ENCODE measurements around the gene MPV17L2. TPM values are rescaled to one million over a fixed set of nuclear protein-coding genes. Genes with fewer than 3 reads are reported as not detected.
"Not testable (repeated sequence)": the region's sequence is repeated elsewhere in the genome, so short reads cannot be mapped to it uniquely, and the experiment has no call there.

Gene MPV17L2
- total and polyA plus RNA-seq, 5 experiments from 2014 or later: 5.1 to 12.2 (median 7.0) TPM

DNA sequence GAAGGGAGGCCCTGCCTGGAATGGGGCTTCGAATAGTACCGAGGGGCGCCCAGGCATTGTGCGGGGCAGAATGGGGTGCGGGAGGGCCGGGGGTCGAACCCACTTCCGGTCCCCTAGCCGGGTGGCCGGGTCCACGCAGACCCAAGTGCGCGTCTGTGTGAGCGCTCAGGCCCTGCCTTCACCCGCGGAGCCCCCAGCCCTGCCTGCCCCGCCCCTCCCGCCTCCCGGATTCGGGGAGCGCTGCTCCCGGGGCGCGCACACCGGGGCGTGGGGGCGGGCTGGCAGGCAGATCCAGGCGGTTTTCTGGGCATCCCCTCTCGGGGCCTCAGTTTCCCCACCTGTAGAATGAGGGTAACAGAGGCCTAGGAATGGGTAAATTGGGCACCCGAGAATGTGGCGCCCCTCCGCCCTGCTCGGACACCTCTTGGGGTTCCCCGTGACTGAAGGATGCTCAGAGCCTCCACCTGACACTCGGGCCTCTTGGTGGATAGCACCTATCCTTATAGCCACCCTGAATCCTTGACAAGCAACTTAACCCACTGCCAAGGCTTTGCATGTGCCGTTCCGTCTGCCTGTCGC, 39.4 kb upstream of the MPV17L2 start:
- H3K36me3 Mint-ChIP-seq: peaks cover 0 to 8% (median 0%) of the 10 kb centered on the region in 3 donors
- H3K27ac Mint-ChIP-seq: peak overlapping the region; percentile 75 to 96 (median 89)
- ATAC-seq (no peak), DNase-seq (peak in 3 of 10 donors; percentile 17 to 48 (median 41))
- H3K9me3 Mint-ChIP-seq: no peaks in the 10 kb centered on the region
- H3K27me3 Mint-ChIP-seq: no peaks in the 10 kb centered on the region
- POLR2A ChIA-PET: no interaction called here
- H3K4me3 Mint-ChIP-seq: peak overlapping the region; percentile 83 to 97 (median 92)
- H3K4me1 Mint-ChIP-seq: peaks cover 15 to 31% (median 26%) of the 10 kb centered on the region in 4 donors

DNA sequence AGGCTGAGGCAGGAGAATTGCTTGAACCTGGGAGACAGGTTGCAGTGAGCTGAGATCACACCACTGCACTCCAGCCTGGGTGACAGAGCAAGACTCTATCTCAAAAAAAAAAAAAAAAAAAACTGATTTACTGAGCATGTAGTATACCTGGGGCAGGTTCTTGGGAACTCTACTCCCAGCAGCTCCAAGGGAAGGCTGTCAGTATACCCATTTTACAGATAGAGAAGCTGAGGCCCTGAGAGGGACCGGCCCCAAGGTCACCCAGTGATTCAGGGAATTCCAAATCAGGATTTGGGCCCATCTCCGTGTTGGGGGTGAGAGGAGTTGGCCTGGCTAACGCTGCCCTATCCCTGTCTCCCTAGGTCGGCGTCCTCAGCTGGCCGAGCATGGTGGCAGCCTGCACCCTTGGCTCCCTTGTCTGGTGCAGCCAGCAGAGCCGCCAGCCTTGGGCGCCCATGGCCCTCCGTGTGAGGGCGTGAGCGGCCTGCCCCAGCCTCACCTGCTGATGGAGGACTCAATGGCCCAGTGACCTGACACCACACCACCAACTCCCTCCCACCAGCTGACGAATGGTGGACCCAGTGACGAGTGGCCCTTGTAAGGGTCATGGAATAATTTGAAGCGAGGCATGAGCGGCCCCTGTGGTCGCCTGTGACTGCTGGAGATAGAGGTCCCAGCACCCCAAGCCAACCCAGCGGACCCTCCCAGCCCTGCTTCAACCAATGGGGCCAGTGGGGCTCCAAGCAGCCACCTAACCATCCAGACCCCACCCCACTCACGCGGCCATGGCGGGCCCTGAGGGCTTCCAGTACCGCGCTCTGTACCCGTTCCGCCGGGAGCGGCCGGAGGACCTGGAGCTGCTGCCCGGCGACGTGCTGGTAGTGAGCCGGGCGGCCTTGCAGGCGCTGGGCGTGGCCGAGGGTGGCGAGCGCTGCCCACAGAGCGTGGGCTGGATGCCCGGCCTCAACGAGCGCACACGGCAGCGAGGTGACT, 37.6 kb upstream of the MPV17L2 start:
- H3K27ac Mint-ChIP-seq: no peak overlapping the region

DNA sequence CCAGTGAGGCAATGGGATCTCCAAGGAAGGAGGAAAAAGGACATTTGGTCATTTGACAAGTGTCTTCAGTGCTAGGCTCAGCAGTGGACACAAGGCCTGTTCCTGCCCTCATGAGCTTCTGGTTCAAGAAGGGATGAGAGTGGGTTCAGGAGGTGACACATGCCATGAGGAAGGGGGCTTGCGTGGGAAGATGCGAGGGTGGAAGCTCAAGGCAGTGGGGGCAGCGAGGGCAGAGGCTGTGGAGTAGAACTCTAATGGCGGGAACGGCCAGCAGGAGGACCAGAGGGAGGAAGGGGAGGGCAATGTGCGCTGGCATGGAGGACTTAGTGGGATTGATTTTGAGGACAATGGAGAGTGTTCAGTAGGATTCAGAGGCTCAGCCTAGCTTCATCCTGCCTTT, 36.8 kb upstream of the MPV17L2 start:
- DNase-seq: no peak
- Mint-ChIP-seq H3K27me3 (no peaks in the 10 kb centered on the region), H3K27ac (peak overlapping the region in 5 of 10 donors; percentile 26 to 79 (median 44)), H3K36me3 (peaks cover 0 to 3% (median 0%) of the 10 kb centered on the region in 3 donors), H3K9me3 (no peaks in the 10 kb centered on the region), H3K4me3 (peak overlapping the region in 1 of 10 donors; percentile 62), H3K4me1 (peaks cover 17 to 35% (median 30%) of the 10 kb centered on the region in 4 donors)
- no peak for ATAC-seq
- POLR2A ChIA-PET: no interaction called here

More for the DNA sequence above, 37.6 kb upstream of the MPV17L2 start:
- H3K9me3 Mint-ChIP-seq: no peaks in the 10 kb centered on the region
- H3K27me3 Mint-ChIP-seq: no peaks in the 10 kb centered on the region
- ATAC-seq (no peak), DNase-seq (no peak)
- POLR2A ChIA-PET: interaction anchor here (0.6 to 1.0 kb wide), 2 partner anchors 26 to 127 kb away, joined by 3 to 5 read pairs; no protein-coding TSS in a partner anchor
- peaks cover 16 to 31% (median 30%) of the 10 kb centered on the region in 4 donors for H3K4me1 Mint-ChIP-seq
- peaks cover 0 to 3% (median 0%) of the 10 kb centered on the region in 3 donors for H3K36me3 Mint-ChIP-seq
- peak overlapping the region in 7 of 10 donors; percentile 24 to 89 (median 61) for H3K4me3 Mint-ChIP-seq

- H3K4me1 Mint-ChIP-seq: peaks cover 16 to 34% (median 30%) of the 10 kb centered on the region in 4 donors
- no peak overlapping the region for H3K4me3 Mint-ChIP-seq
- DNase-seq (no peak), ATAC-seq (no peak)
- H3K27ac Mint-ChIP-seq: no peak overlapping the region
- H3K27me3 Mint-ChIP-seq: no peaks in the 10 kb centered on the region
- H3K9me3 Mint-ChIP-seq: no peaks in the 10 kb centered on the region
- H3K36me3 Mint-ChIP-seq: peaks cover 0 to 3% (median 0%) of the 10 kb centered on the region in 3 donors
- POLR2A ChIA-PET: no interaction called here
These were observed 36.1 kb upstream of the MPV17L2 start for GRCh38 chr19:18156841-18157464.

GRCh38 chr19:18157465-18158063, 35.5 kb upstream of the MPV17L2 start:
- peaks cover 12 to 31% (median 24%) of the 10 kb centered on the region in 4 donors for H3K4me1 Mint-ChIP-seq
- POLR2A ChIA-PET: interaction anchor here (0.7 kb wide), 1 partner anchor 15 kb away, joined by 5 read pairs; no protein-coding TSS in a partner anchor
- H3K9me3 Mint-ChIP-seq: no peaks in the 10 kb centered on the region
- DNase-seq (no peak), ATAC-seq (no peak)
- H3K27ac Mint-ChIP-seq: no peak overlapping the region
- H3K27me3 Mint-ChIP-seq: no peaks in the 10 kb centered on the region
- H3K4me3 Mint-ChIP-seq: no peak overlapping the region
- peaks cover 0 to 3% (median 0%) of the 10 kb centered on the region in 3 donors for H3K36me3 Mint-ChIP-seq

DNA sequence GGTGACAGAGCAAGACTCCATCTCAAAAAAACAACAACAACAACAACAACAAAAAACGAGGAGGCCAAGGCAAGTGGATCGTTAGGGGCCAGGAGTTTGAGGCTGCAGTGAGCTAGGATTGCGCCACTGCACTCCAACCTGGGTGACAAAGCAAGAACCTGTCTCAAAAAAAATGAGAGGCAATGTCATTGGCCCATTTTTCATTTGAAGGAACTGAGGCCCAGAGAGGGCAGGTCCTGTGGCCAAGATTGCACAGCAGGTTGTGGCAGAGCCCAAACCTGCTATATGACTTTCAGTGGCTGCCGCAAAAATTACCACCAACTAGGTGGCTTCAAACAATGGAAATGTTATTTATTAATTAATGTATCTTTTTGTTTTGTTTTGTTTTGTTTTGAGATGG, 34.6 kb upstream of the MPV17L2 start:
- Mint-ChIP-seq H3K27ac (peak overlapping the region in 1 of 10 donors; percentile 15), H3K4me1 (peaks cover 11 to 31% (median 23%) of the 10 kb centered on the region in 4 donors), H3K4me3 (no peak overlapping the region), H3K27me3 (no peaks in the 10 kb centered on the region), H3K9me3 (no peaks in the 10 kb centered on the region), H3K36me3 (peaks cover 0 to 8% (median 0%) of the 10 kb centered on the region in 3 donors)
- ATAC-seq (no peak), DNase-seq (no peak)
- POLR2A ChIA-PET: interaction anchor here (0.7 kb wide), 1 partner anchor 47 kb away, joined by 3 read pairs; no protein-coding TSS in a partner anchor

GRCh38 chr19:18159059-18159616, 33.9 kb upstream of the MPV17L2 start:
- H3K4me3 Mint-ChIP-seq, H3K27me3 Mint-ChIP-seq, H3K9me3 Mint-ChIP-seq, H3K27ac Mint-ChIP-seq, ATAC-seq, DNase-seq: not testable (repeated sequence)
- POLR2A ChIA-PET: interaction anchor here (1.0 to 1.8 kb wide), 2 partner anchors 68 to 159 kb away, joined by 4 to 9 read pairs; no protein-coding TSS in a partner anchor
- Mint-ChIP-seq H3K4me1 (peaks cover 8 to 26% (median 19%) of the 10 kb centered on the region in 4 donors), H3K36me3 (peaks cover 0 to 13% (median 0%) of the 10 kb centered on the region in 3 donors)

- no peak for DNase-seq
- H3K36me3 Mint-ChIP-seq: peaks cover 0 to 14% (median 0%) of the 10 kb centered on the region in 3 donors
- H3K9me3 Mint-ChIP-seq: no peaks in the 10 kb centered on the region
- peak overlapping the region in 1 of 10 donors; percentile 70 for H3K27ac Mint-ChIP-seq
- no peak overlapping the region for H3K4me3 Mint-ChIP-seq
- H3K27me3 Mint-ChIP-seq: no peaks in the 10 kb centered on the region
- no peak for ATAC-seq
- POLR2A ChIA-PET: interaction anchor here (1.0 to 1.8 kb wide), 2 partner anchors 69 to 160 kb away, joined by 4 to 9 read pairs; no protein-coding TSS in a partner anchor
- H3K4me1 Mint-ChIP-seq: peaks cover 4 to 21% (median 13%) of the 10 kb centered on the region in 4 donors
These were observed 33.2 kb upstream of the MPV17L2 start for GRCh38 chr19:18159810-18160209.

DNA sequence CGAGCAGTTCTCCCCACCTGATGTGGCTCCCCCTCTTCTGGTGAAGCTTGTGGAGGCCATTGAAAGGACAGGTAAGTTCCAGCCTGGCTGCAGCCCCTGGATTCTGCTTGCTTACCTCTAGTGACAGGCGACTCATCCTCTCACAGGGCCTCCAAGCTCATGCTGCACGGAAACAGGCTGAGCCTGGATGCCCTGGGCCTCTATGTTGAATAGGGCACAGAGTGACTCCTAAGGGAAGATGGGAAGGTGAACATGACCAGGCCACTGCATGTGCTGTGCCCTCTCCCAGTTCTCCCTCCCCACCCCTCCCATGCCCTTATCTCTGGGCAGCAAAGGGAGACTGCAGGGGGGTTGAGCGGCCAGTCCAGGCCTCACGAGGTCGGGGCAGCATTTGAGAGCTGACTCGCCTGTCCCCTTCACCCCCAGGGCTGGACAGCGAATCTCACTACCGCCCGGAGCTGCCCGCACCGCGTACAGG, 32.5 kb upstream of the MPV17L2 start:
- no peak for ATAC-seq
- Mint-ChIP-seq H3K9me3 (no peaks in the 10 kb centered on the region), H3K4me3 (peak overlapping the region in 9 of 10 donors; percentile 3 to 62 (median 57)), H3K4me1 (peaks cover 2 to 18% (median 13%) of the 10 kb centered on the region in 4 donors), H3K27me3 (no peaks in the 10 kb centered on the region), H3K36me3 (peaks cover 0 to 18% (median under 1%) of the 10 kb centered on the region in 3 donors), H3K27ac (peak overlapping the region in 7 of 10 donors; percentile 37 to 82 (median 66))
- no peak for DNase-seq
- POLR2A ChIA-PET: interaction anchor here (0.6 to 3.2 kb wide), 13 partner anchors 8 to 792 kb away, joined by 3 to 13 read pairs (median 3); partner anchors contain the start of genes IL12RB1 and PIK3R2

GRCh38 chr19:18160971-18161635, 31.9 kb upstream of the MPV17L2 start:
- Mint-ChIP-seq H3K27me3 (no peaks in the 10 kb centered on the region), H3K4me1 (peaks cover 2 to 18% (median 12%) of the 10 kb centered on the region in 4 donors), H3K4me3 (peak overlapping the region in 6 of 10 donors; percentile 3 to 70 (median 58)), H3K36me3 (peaks cover 0 to 24% (median 3%) of the 10 kb centered on the region in 3 donors), H3K27ac (peak overlapping the region in 2 of 10 donors; percentile 62 to 81), H3K9me3 (no peaks in the 10 kb centered on the region)
- POLR2A ChIA-PET: interaction anchor here (0.6 to 3.2 kb wide), 13 partner anchors 9 to 792 kb away, joined by 3 to 13 read pairs (median 3); partner anchors contain the start of genes IL12RB1 and PIK3R2
- peak; percentile 94 to 97 for ATAC-seq
- DNase-seq: peak; percentile 67 to 90 (median 83)
